ENCODE results near the gene KIAA1328. TPM values are rescaled to one million over a fixed set of nuclear protein-coding genes. Genes with fewer than 3 reads are reported as not detected.

KIAA1328 gene
- total and polyA plus RNA-seq, 8 donors, result 1.9 to 21.7 (median 10.7) TPM

- Histone ChIP-seq H3K9me3 (no peaks in the 10 kb centered on the region), H3K27me3 (no peaks in the 10 kb centered on the region), H3K4me3 (no peak overlapping the region), H3K27ac (no peak overlapping the region), H3K36me3 (peaks cover 0 to 30% (median 21%) of the 10 kb centered on the region in 4 donors), H3K4me1 (no peaks in the 10 kb centered on the region)
- WGBS, 5 donors, result 84 to 93% (median 92%) methylated on average over 1 to 9 of the region's 9 CpGs
- no peak for DNase-seq
- intact Hi-C loops (cut with DNase I; ENCODE audit: low total_unique reads), result no loop called here
- TF ChIP-seq CTCF (IDR thresholded peaks at IDR 0.05) (no peak), POLR2AphosphoS5 (IDR thresholded peaks at IDR 0.05) (no peak), EP300 (IDR thresholded peaks at IDR 0.05) (no peak), POLR2A (IDR thresholded peaks at IDR 0.05) (no peak)
Measured at GRCh38 chr18:36960038-36960437, 131.1 kb downstream of the KIAA1328 start.

- WGBS, 5 donors, result 87 to 96% (median 93%) methylated on average over 2 of the region's 2 CpGs
- intact Hi-C loops (cut with DNase I; ENCODE audit: low total_unique reads), result no loop called here
- Histone ChIP-seq H3K36me3 (peaks cover 0 to 19% (median 17%) of the 10 kb centered on the region in 4 donors), H3K27me3 (no peaks in the 10 kb centered on the region), H3K4me3 (no peak overlapping the region), H3K9me3 (peaks cover 0 to 12% (median 2%) of the 10 kb centered on the region in 4 donors), H3K4me1 (no peaks in the 10 kb centered on the region), H3K27ac (no peak overlapping the region)
- no peak for DNase-seq
- TF ChIP-seq EP300 (IDR thresholded peaks at IDR 0.05), result no peak
- TF ChIP-seq CTCF (IDR thresholded peaks at IDR 0.05), result no peak
- TF ChIP-seq POLR2A (IDR thresholded peaks at IDR 0.05), result no peak
- no peak for TF ChIP-seq POLR2AphosphoS5 (IDR thresholded peaks at IDR 0.05)
Measured at GRCh38 chr18:36963464-36963863, 134.5 kb downstream of the KIAA1328 start.

- Histone ChIP-seq H3K36me3 (peaks cover 0 to 3% (median 0%) of the 10 kb centered on the region in 4 donors), H3K4me3 (no peak overlapping the region), H3K27ac (no peak overlapping the region), H3K9me3 (peaks cover 0 to 16% (median 6%) of the 10 kb centered on the region in 4 donors), H3K27me3 (no peaks in the 10 kb centered on the region), H3K4me1 (no peaks in the 10 kb centered on the region)
- intact Hi-C loops (cut with DNase I; ENCODE audit: low total_unique reads), result no loop called here
- WGBS, 5 donors, result 86 to 88% (median 88%) methylated on average over 3 of the region's 3 CpGs
- no peak for DNase-seq
- TF ChIP-seq EP300 (IDR thresholded peaks at IDR 0.05) (no peak), POLR2AphosphoS5 (IDR thresholded peaks at IDR 0.05) (no peak), POLR2A (IDR thresholded peaks at IDR 0.05) (no peak), CTCF (IDR thresholded peaks at IDR 0.05) (no peak)
Measured at GRCh38 chr18:36974686-36975085, 145.8 kb downstream of the KIAA1328 start.

GRCh38 chr18:36977121-36977520 lies 148.2 kb downstream of the KIAA1328 start:
- Histone ChIP-seq H3K4me3 (no peak overlapping the region), H3K27me3 (no peaks in the 10 kb centered on the region), H3K4me1 (no peaks in the 10 kb centered on the region), H3K36me3 (peaks cover 0 to 5% (median 0%) of the 10 kb centered on the region in 4 donors), H3K27ac (no peak overlapping the region), H3K9me3 (peaks cover 0 to 8% (median 3%) of the 10 kb centered on the region in 4 donors)
- DNase-seq, result no peak
- intact Hi-C loops (cut with DNase I; ENCODE audit: low total_unique reads), result no loop called here
- no peak for TF ChIP-seq CTCF (IDR thresholded peaks at IDR 0.05)
- TF ChIP-seq POLR2AphosphoS5 (IDR thresholded peaks at IDR 0.05), result no peak
- no peak for TF ChIP-seq POLR2A (IDR thresholded peaks at IDR 0.05)
- WGBS, 5 donors, result 87 to 92% (median 89%) methylated on average over 2 of the region's 2 CpGs

Measured in stomach (tissue), 9 donors.